ENCODE data around the gene PRIMPOL.

DNA sequence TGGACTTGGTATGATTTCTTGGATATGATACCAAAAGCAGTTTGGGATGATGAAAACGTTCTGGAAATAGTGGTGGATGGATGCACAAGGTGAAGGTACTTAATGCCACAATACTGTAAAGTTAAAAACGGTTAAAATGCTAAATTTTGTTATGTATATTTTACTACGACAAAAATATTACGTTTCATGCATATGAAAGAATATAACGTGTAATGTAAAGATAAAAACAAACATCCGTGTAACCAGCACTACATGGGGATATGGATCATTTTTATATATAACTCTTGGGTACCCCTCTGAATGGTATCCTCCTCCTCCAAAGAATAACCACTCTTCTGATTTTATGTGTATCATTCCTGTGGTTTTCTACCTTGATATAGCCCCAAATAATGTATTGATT, 85.2 kb downstream of the PRIMPOL start:
- TF ChIP-seq GATA2 (IDR thresholded peaks at IDR 0.05; ENCODE audit: low read depth, low read length) (no peak), GATA3 (IDR thresholded peaks at IDR 0.05; ENCODE audit: low read depth, low read length) (no peak)
